ENCODE results near the gene CYP4Z1. TPM values are rescaled to one million over a fixed set of nuclear protein-coding genes. Genes with fewer than 3 reads are reported as not detected.

Gene CYP4Z1
- total RNA-seq, 3 donors from 2014 or later, result 16.2 to 26.5 (median 19.2) TPM

- no peaks in the 10 kb centered on the region for H3K4me1 ChIP-seq
- no peaks in the 10 kb centered on the region for H3K36me3 ChIP-seq
- intact Hi-C loops (cut with DNase I; ENCODE audit: low total_unique reads), result no loop called here
- H3K27me3 ChIP-seq, result no peaks in the 10 kb centered on the region
- DNase-seq (ENCODE audit: low spot score in 2 of 2), result no peak
- no peak overlapping the region for H3K27ac ChIP-seq
- no peaks in the 10 kb centered on the region for H3K9me3 ChIP-seq
- TF ChIP-seq CTCF (IDR thresholded peaks at IDR 0.05), result no peak
- no peak for TF ChIP-seq POLR2A (IDR thresholded peaks at IDR 0.05)
- no peak for TF ChIP-seq POLR2AphosphoS5 (IDR thresholded peaks at IDR 0.05)
- H3K4me3 ChIP-seq, result no peak overlapping the region
Measured at GRCh38 chr1:47164552-47164951, 97.5 kb downstream of the CYP4Z1 start.

Other genes with a start within 250 kb of the CYP4Z1 start
- gene CYP4A11, start 125.8 kb upstream of the CYP4Z1 start, total RNA-seq, result 1 to 10 TPM in 1 of 3 donors, under 1 TPM in 2; 0.29 to 4.6 (median 0.48) TPM
- gene CYP4X1, start 43.6 kb upstream of the CYP4Z1 start, total RNA-seq, result 100 to 1,000 TPM in 1 of 3 donors, 10 to 100 TPM in 2; 32.6 to 307 (median 46.8) TPM
- gene CYP4A22, start 70.2 kb downstream of the CYP4Z1 start, total RNA-seq, result 1 to 10 TPM in 1 of 3 donors, under 1 TPM in 2; 0.44 to 2.2 (median 0.66) TPM
- gene PDZK1IP1, start 122.8 kb downstream of the CYP4Z1 start, total RNA-seq, result 10 to 100 TPM in 2 of 3 donors, 1 to 10 TPM in 1; 2.2 to 69.4 (median 42.3) TPM
- 1 to 10 TPM; 2.3 to 6.2 (median 5.1) TPM for gene TAL1, start 165.0 kb downstream of the CYP4Z1 start, total RNA-seq
- 1 to 10 TPM; 2.3 to 4.8 (median 3.2) TPM for gene STIL, start 246.9 kb downstream of the CYP4Z1 start, total RNA-seq